GM18907 (cell line): ENCODE results near the gene ESCO1.
"Not testable (repeated sequence)": the region's sequence is repeated elsewhere in the genome, so short reads cannot be mapped to it uniquely, and the experiment has no call there.

Experiments
- ATAC-seq: cut with Tn5 transposase; IDR thresholded peaks from one replicate; pipeline ENCODE4 v1.9.1; 2021; ENCODE audit warnings: mild to moderate bottlenecking, moderate library complexity; ENCODE audit not compliant: unreplicated experiment

The ESCO1 gene

GRCh38 chr18:21600526-21601410 is at the start of gene ESCO1:
TSS of gene ESCO1 (minus strand) at chr18:21600704. CDS start at chr18:21574843, 25,861 bp downstream.
- ATAC-seq: peak; percentile 92

- ATAC-seq: not testable (repeated sequence)
These were observed 39.9 kb upstream of the ESCO1 start for GRCh38 chr18:21640375-21640774.

- no peak for ATAC-seq
These were observed 38.3 kb upstream of the ESCO1 start for GRCh38 chr18:21638822-21639221.

- ATAC-seq: no peak
These were observed 36.3 kb upstream of the ESCO1 start for GRCh38 chr18:21636769-21637168.

- no peak for ATAC-seq
These were observed 34.2 kb upstream of the ESCO1 start for GRCh38 chr18:21634588-21635199.

GRCh38 chr18:21632393-21632792 is 31.9 kb upstream of the ESCO1 start:
- no peak for ATAC-seq

GRCh38 chr18:21629089-21629832 is 28.8 kb upstream of the ESCO1 start:
- peak; percentile 94 for ATAC-seq

- not testable (repeated sequence) for ATAC-seq
These were observed 21.1 kb upstream of the ESCO1 start for GRCh38 chr18:21621640-21622039.

- peak; percentile 99 for ATAC-seq
These were observed 11.9 kb upstream of the ESCO1 start, which contains the start of gene SNRPD1 for GRCh38 chr18:21612125-21613039. TSS of gene SNRPD1 (plus strand) at chr18:21612314. CDS start at chr18:21612430, 116 bp downstream.

GRCh38 chr18:21611401-21612124 is 11.1 kb upstream of the ESCO1 start:
- not testable (repeated sequence) for ATAC-seq

- ATAC-seq: no peak
These were observed 4.7 kb upstream of the ESCO1 start for GRCh38 chr18:21605213-21605612.

- ATAC-seq: no peak
These were observed 4.2 kb upstream of the ESCO1 start for GRCh38 chr18:21604671-21605070.

GRCh38 chr18:21602299-21602587 is 1.7 kb upstream of the ESCO1 start:
- ATAC-seq: no peak

GRCh38 chr18:21599585-21600525 is 649 bp downstream of the ESCO1 start:
- peak; percentile 55 for ATAC-seq

- no peak for ATAC-seq
These were observed 1.5 kb downstream of the ESCO1 start for GRCh38 chr18:21598726-21599584.

GRCh38 chr18:21597620-21598019 is 2.9 kb downstream of the ESCO1 start:
- no peak for ATAC-seq

GRCh38 chr18:21593540-21594257 is 6.8 kb downstream of the ESCO1 start:
- peak; percentile 65 for ATAC-seq
